HG02610 (cell line): ENCODE data around the gene FAM20C.
"Not testable (repeated sequence)": the region's sequence is repeated elsewhere in the genome, so short reads cannot be mapped to it uniquely, and the experiment has no call there.

Source experiments
- ATAC-seq: cut with Tn5 transposase; IDR thresholded peaks from one replicate; pipeline ENCODE4 v1.9.1; 2021; ENCODE audit warnings: mild to moderate bottlenecking, moderate library complexity; ENCODE audit not compliant: unreplicated experiment

Gene FAM20C

GRCh38 chr7:190196-190595 lies 2.2 kb upstream of the FAM20C start:
- ATAC-seq: no peak

DNA sequence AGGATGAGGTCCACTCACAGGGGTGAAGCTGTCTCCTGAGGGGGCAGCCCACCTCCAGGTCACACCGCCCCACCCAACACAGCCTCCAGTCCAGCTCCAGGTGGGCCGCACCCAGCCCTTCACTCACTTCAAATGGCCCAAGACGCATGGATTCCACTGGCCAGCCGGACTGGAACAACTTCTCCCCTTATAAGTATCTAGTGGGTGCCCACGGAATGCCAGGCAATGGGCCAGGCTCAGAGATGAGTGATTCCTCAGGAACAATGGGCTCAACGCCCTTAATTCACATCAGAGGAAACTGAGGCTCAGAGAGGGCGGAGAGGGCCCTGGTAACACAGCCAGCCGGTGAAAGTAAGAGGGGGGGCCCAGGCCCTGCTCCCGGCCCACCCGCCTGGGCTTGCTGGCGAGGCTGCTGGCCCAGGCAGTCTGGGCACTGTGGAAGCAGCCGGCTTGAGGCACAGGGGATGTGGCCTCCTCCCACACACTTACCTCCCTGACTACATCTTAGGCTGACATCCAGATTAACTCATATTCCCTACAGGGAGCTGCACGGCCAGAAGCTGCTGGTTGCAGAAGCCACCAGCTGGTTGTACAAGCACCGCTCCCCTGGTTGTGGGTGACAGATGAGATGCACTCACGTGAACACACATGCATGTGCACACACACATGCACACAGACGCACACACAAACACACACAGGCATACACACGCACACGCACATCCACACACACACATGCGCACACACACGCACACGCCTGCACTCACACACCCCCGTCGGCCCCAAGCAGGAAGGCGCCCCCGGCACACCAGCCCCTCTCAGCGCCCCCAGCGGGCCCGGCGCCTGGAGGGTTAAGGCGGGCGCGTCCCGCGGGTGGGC lies 1.0 kb upstream of the FAM20C start:
- ATAC-seq: no peak

GRCh38 chr7:192701-193480 lies 520 bp downstream of the FAM20C start:
- ATAC-seq: no peak

GRCh38 chr7:193481-194251 lies 1.3 kb downstream of the FAM20C start:
- no peak for ATAC-seq

DNA sequence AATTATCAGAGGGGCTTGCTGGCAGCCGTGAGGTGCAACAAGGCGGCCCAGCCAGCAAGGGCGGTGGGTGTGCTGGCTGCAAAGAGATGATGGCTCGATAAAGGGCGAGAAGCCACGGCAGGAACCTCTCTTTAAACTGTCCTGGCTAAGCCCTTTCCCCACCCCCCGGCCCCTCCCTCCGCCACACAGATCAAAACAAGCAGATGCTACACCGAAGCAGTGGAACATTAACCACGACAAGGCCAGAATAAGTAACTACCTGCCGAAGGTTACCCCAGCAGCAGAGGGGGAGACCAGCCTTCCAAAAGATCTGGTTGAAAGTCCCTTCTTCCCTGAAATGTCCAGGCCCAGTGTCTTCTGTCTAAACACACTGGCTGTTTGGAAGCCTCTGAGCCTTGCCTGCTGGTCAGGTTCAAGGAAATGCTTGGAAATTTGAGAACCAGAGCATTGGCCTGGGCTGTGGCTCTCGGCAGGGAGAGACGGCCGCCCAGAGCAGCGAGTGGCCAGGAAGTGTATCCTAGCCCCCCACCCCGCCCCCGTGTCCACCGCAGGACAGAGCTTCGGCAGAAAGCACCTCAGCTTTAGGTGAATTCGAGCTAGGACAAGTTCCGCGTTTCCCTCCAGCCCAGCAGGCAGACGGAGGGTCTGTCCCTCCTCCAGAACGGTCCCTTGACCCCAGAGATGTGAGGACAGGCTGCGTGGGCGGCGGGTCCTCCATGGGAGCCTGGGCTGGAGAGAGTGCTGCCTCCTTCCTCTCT lies 2.1 kb downstream of the FAM20C start:
- ATAC-seq: no peak

DNA sequence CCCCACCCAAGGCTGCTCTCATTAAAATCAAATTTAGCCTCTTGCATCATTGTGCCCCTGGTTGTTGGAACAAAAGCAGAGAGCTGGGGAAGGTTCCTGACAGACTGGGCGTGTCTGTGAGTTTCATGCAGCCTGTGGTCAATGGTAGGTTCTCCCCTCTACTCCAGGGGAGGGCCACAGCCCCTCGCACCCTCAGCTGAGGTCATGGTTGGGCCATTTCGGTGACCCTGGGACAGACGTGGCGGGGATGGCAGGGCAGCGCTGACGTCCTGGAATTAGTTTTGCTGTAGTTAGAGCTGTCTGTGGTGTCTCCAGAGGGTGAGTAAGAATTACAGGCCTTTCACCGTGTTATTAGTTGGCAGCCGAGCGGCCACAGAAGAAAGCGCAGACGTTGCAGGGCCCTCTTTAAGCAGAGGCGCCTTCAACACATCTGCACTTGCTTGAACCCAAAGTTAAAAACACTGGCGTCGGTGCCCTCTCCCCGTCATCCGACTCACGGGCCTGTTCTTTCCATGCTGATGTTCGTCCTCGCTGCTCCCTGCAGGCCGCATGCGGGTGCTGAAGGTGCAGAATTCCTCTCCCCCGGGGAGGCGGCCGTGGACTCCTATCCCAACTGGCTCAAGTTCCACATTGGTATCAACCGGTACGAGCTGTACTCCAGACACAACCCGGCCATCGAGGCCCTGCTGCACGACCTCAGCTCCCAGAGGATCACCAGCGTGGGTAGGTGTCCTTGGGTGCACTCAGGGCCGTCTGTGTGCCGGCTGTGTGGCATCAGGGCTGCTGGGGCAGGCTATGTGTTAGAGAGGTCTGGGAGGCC lies 2.8 kb downstream of the FAM20C start:
- no peak for ATAC-seq

GRCh38 chr7:195830-196128 lies 3.4 kb downstream of the FAM20C start:
- no peak for ATAC-seq

GRCh38 chr7:196283-196682 lies 3.9 kb downstream of the FAM20C start:
- no peak for ATAC-seq

- no peak for ATAC-seq
These were observed 4.5 kb downstream of the FAM20C start for GRCh38 chr7:196778-197321.

GRCh38 chr7:197413-198335 lies 5.3 kb downstream of the FAM20C start:
- ATAC-seq: no peak

DNA sequence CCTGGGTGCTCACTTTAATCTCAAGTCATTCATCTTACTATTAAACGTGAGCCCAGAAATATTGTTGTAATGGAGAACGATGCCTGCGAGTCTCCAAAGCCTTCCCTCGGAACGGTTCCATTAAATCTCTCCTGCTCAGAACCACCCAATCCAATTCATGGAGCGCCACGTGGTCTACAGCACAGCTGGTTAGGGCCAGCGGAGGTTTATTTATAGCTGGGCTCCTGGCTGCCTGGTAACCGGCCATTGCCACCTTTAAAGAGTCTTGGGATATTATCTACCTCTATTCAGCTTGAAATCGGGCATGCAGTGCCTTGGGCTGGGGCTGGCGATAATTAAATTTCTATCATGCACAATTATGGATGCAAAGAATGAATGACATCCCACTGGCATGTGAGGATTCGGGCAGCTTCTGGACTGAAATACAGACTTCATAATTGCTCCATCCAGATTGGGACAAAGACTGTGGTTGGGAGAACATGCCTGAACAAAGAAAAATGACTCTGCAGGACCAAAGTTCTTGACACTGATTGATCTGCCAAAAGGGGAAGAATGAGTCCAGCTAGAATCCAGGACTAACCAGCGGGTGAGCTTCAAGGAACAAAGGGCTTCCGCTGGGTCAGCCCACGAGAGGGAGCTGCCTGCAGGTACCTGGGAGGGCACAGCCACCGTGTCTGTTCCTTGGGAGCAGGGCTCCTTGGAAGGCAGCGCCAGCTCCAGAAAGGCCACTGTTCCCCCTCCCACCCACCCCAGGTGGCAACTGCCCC lies 7.3 kb downstream of the FAM20C start:
- no peak for ATAC-seq

DNA sequence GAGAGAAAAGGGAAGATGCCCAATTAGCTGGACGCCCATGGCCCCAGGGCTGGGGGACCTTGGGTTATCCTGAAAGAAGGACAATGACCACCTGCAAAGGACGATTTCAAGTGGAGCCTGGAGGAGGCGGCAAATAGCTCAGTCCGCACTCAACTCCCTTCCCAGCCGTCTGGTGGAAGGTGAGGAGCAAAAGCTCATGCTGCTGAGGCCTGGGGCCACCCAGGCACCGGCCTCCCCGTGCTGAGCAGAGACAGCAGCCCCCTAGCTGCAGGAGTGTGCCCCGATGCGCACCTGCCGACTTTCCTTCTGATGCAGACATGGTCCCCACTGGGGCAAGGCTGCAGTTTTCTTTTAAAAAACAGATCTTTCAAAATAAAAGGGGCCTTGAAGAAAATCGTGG lies 7.9 kb downstream of the FAM20C start:
- ATAC-seq: no peak

- ATAC-seq: no peak
These were observed 8.3 kb downstream of the FAM20C start for GRCh38 chr7:200704-201103.

- ATAC-seq: no peak
These were observed 12.0 kb downstream of the FAM20C start for GRCh38 chr7:204326-204725.

DNA sequence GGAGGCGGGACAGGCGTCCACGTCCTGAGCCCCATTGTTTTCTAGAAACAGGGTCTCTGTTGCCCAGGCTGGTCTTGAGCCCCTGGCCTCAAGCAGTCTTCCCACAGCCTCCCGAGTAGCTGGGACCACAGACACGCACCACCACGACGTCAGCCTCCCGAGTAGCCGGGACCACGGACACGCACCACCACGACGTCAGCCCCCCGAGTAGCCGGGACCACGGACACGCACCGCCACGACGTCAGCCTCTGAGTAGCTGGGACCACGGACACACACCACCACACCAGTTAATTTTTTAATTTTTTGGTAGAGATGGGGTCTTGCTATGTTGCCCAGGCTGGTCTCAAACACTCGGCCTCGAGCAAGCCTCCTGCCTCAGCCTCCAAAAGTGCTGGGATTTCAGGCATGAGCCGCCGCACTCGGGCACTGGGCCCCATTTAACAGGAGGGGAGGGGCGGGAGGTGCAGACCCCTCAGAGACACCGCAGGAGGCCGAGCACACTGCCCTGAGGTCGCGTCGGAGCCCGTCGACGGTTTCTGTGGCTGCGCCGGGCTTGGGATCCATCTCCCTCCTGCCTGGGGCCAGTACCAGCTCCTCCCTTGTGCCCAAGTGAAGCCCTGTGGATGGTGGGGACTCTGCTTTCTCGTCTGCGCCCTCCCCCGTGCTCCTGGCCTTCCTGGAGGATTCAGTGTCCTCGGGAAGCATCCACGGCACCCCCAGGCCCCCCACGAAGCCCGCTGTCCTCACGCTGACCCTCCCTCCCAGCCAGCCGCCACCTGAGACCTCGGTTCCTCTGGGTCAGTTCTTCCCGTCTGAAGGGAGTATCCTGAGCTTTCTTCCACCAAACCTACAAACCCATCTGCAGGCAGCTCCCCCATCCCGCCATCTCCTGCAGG lies 13.0 kb downstream of the FAM20C start:
- ATAC-seq: no peak

- not testable (repeated sequence) for ATAC-seq
These were observed 14.0 kb downstream of the FAM20C start for GRCh38 chr7:206351-206750.
